Cardiac fibroblast (primary cell): ENCODE measurements around the gene IRX1.

ENCODE experiments used
- DNase-seq, 2 donors: peaks; one replicate each; pipeline versions ENCODE4 v3.0.0 to v3.0.0-alpha.2; 2010; ENCODE audit warnings: low read depth in 2 of 2
- H3K4me3 ChIP-seq, 2 donors: replicated peaks in 1 of 2; 1 replicate in 1 of 2; 2 replicates in 1 of 2; pipeline ENCODE4 v1.5.1; 2011; ENCODE audit warnings: low read depth in 2 of 2, low read length in 2 of 2, mild to moderate bottlenecking in 2 of 2, moderate library complexity in 1 of 2
- CTCF ChIP-seq: IDR thresholded peaks from one replicate; pipeline ENCODE4 v1.5.1; 2011; ENCODE audit warnings: low read depth, mild to moderate bottlenecking, low read length, inconsistent platforms

The IRX1 gene

GRCh38 chr5:3597167-3598007, 1.8 kb downstream of the IRX1 start:
- TF ChIP-seq CTCF, result no peak
- peak overlapping the region in 1 of 2 donors; percentile 36 for H3K4me3 ChIP-seq
- DNase-seq, result no peak

- DNase-seq, result no peak
- no peak for TF ChIP-seq CTCF
- H3K4me3 ChIP-seq, result no peak overlapping the region
These were observed 2.6 kb downstream of the IRX1 start for GRCh38 chr5:3598207-3598606.

- TF ChIP-seq CTCF, result no peak
- DNase-seq, result no peak
- peak overlapping the region in 1 of 2 donors; percentile 19 for H3K4me3 ChIP-seq
These were observed 3.2 kb downstream of the IRX1 start for GRCh38 chr5:3598769-3599211.

GRCh38 chr5:3599226-3600105, 3.8 kb downstream of the IRX1 start:
- no peak for TF ChIP-seq CTCF
- no peak for DNase-seq
- peak overlapping the region in 1 of 2 donors; percentile 19 for H3K4me3 ChIP-seq

GRCh38 chr5:3600106-3601060, 4.8 kb downstream of the IRX1 start:
- peak overlapping the region in 1 of 2 donors; percentile 13 for H3K4me3 ChIP-seq
- DNase-seq, result no peak
- no peak for TF ChIP-seq CTCF
